ENCODE data around the gene ARMH3. TPM values are rescaled to one million over a fixed set of nuclear protein-coding genes. Genes with fewer than 3 reads are reported as not detected.

ARMH3 gene
- total and polyA plus RNA-seq, 2 experiments from 2014 or later = 8.7 to 11.1 TPM

DNA sequence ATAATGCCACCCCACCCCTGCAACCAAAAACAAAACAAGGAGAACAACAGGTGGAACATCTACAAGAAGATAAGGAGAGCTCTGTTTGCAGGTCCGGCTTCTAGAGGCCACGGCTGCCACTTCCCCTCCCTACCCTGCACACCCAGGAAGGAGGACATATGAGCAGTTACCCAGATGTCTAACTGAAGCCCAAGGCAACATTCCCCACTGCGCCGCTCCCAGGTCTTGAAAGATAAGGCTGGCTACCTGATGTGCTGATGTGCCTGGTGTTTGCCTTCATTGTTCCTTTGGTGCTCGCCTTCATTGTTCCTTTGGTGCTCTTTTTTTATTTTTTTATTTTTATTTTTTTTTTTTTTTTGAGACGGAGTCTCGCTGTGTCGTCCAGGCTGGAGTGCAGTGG is 30.2 kb upstream of the ARMH3 start:
- H4K20me1 ChIP-seq (replicated peaks; ENCODE audit: insufficient read depth) = no peaks in the 10 kb centered on the region
- H3K4me3 ChIP-seq = no peak overlapping the region
- H3K36me3 ChIP-seq (ENCODE audit: insufficient read depth) = no peaks in the 10 kb centered on the region
- no peak overlapping the region for H3K27ac Mint-ChIP-seq
- H3K4me1 Mint-ChIP-seq = no peaks in the 10 kb centered on the region
- no peak overlapping the region for H3K4me3 Mint-ChIP-seq
- no peaks in the 10 kb centered on the region for H3K79me2 ChIP-seq (replicated peaks; ENCODE audit: insufficient read depth)
- DNase-seq (ENCODE audit: low spot score) (no peak), ATAC-seq (no peak)
- no peaks in the 10 kb centered on the region for H3K36me3 Mint-ChIP-seq (ENCODE audit: low read depth)
- no peaks in the 10 kb centered on the region for H3F3A ChIP-seq (replicated peaks; ENCODE audit: low read depth)
- no peaks in the 10 kb centered on the region for H3K9me3 Mint-ChIP-seq
- H3K27me3 Mint-ChIP-seq (ENCODE audit: insufficient read depth, low read depth, poor library complexity) = peaks cover 3% of the 10 kb centered on the region
- H3K9me2 ChIP-seq (ENCODE audit: insufficient read depth) = no peaks in the 10 kb centered on the region
- no peak overlapping the region for H2AFZ ChIP-seq
- no peaks in the 10 kb centered on the region for H3K4me1 ChIP-seq (ENCODE audit: insufficient read depth)
- no peak overlapping the region for H3K27ac ChIP-seq (ENCODE audit: low read depth)
- H3K27me3 ChIP-seq (ENCODE audit: insufficient read depth) = no peaks in the 10 kb centered on the region
- no peak overlapping the region for H3K4me2 ChIP-seq
- no peak for TF ChIP-seq POLR2AphosphoS5 (IDR thresholded peaks at IDR 0.05; ENCODE audit: low read depth)
- no peak for TF ChIP-seq STAT1 (IDR thresholded peaks at IDR 0.05; ENCODE audit: unreplicated experiment)
- no peak for TF ChIP-seq EZH2 (IDR thresholded peaks at IDR 0.05; ENCODE audit: low read depth, unreplicated experiment)
- TF ChIP-seq JUNB (IDR thresholded peaks at IDR 0.05; ENCODE audit: unreplicated experiment) = no peak
- TF ChIP-seq CREB1 (CRISPR knock-in tag; IDR thresholded peaks at IDR 0.05; ENCODE audit: low read depth) = no peak
- no peak for TF ChIP-seq NANOG (IDR thresholded peaks at IDR 0.05; ENCODE audit: borderline replicate concordance)
- TF ChIP-seq ZNF331 (CRISPR knock-in tag; IDR thresholded peaks at IDR 0.05; ENCODE audit: low read depth) = no peak
- TF ChIP-seq, protein P1, sequence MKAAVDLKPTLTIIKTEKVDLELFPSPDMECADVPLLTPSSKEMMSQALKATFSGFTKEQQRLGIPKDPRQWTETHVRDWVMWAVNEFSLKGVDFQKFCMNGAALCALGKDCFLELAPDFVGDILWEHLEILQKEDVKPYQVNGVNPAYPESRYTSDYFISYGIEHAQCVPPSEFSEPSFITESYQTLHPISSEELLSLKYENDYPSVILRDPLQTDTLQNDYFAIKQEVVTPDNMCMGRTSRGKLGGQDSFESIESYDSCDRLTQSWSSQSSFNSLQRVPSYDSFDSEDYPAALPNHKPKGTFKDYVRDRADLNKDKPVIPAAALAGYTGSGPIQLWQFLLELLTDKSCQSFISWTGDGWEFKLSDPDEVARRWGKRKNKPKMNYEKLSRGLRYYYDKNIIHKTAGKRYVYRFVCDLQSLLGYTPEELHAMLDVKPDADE (IDR thresholded peaks at IDR 0.05) = no peak
- TF ChIP-seq, protein P2, sequence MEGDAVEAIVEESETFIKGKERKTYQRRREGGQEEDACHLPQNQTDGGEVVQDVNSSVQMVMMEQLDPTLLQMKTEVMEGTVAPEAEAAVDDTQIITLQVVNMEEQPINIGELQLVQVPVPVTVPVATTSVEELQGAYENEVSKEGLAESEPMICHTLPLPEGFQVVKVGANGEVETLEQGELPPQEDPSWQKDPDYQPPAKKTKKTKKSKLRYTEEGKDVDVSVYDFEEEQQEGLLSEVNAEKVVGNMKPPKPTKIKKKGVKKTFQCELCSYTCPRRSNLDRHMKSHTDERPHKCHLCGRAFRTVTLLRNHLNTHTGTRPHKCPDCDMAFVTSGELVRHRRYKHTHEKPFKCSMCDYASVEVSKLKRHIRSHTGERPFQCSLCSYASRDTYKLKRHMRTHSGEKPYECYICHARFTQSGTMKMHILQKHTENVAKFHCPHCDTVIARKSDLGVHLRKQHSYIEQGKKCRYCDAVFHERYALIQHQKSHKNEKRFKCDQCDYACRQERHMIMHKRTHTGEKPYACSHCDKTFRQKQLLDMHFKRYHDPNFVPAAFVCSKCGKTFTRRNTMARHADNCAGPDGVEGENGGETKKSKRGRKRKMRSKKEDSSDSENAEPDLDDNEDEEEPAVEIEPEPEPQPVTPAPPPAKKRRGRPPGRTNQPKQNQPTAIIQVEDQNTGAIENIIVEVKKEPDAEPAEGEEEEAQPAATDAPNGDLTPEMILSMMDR (conservative IDR thresholded peaks at IDR 0.05; ENCODE audit: low read depth in 2 of 2) = no peak
- no peak for TF ChIP-seq EZH2phosphoT487 (IDR thresholded peaks at IDR 0.05; ENCODE audit: unreplicated experiment)
- TF ChIP-seq ZNF114 (CRISPR knock-in tag; IDR thresholded peaks at IDR 0.05) = no peak
- TF ChIP-seq, protein P3, sequence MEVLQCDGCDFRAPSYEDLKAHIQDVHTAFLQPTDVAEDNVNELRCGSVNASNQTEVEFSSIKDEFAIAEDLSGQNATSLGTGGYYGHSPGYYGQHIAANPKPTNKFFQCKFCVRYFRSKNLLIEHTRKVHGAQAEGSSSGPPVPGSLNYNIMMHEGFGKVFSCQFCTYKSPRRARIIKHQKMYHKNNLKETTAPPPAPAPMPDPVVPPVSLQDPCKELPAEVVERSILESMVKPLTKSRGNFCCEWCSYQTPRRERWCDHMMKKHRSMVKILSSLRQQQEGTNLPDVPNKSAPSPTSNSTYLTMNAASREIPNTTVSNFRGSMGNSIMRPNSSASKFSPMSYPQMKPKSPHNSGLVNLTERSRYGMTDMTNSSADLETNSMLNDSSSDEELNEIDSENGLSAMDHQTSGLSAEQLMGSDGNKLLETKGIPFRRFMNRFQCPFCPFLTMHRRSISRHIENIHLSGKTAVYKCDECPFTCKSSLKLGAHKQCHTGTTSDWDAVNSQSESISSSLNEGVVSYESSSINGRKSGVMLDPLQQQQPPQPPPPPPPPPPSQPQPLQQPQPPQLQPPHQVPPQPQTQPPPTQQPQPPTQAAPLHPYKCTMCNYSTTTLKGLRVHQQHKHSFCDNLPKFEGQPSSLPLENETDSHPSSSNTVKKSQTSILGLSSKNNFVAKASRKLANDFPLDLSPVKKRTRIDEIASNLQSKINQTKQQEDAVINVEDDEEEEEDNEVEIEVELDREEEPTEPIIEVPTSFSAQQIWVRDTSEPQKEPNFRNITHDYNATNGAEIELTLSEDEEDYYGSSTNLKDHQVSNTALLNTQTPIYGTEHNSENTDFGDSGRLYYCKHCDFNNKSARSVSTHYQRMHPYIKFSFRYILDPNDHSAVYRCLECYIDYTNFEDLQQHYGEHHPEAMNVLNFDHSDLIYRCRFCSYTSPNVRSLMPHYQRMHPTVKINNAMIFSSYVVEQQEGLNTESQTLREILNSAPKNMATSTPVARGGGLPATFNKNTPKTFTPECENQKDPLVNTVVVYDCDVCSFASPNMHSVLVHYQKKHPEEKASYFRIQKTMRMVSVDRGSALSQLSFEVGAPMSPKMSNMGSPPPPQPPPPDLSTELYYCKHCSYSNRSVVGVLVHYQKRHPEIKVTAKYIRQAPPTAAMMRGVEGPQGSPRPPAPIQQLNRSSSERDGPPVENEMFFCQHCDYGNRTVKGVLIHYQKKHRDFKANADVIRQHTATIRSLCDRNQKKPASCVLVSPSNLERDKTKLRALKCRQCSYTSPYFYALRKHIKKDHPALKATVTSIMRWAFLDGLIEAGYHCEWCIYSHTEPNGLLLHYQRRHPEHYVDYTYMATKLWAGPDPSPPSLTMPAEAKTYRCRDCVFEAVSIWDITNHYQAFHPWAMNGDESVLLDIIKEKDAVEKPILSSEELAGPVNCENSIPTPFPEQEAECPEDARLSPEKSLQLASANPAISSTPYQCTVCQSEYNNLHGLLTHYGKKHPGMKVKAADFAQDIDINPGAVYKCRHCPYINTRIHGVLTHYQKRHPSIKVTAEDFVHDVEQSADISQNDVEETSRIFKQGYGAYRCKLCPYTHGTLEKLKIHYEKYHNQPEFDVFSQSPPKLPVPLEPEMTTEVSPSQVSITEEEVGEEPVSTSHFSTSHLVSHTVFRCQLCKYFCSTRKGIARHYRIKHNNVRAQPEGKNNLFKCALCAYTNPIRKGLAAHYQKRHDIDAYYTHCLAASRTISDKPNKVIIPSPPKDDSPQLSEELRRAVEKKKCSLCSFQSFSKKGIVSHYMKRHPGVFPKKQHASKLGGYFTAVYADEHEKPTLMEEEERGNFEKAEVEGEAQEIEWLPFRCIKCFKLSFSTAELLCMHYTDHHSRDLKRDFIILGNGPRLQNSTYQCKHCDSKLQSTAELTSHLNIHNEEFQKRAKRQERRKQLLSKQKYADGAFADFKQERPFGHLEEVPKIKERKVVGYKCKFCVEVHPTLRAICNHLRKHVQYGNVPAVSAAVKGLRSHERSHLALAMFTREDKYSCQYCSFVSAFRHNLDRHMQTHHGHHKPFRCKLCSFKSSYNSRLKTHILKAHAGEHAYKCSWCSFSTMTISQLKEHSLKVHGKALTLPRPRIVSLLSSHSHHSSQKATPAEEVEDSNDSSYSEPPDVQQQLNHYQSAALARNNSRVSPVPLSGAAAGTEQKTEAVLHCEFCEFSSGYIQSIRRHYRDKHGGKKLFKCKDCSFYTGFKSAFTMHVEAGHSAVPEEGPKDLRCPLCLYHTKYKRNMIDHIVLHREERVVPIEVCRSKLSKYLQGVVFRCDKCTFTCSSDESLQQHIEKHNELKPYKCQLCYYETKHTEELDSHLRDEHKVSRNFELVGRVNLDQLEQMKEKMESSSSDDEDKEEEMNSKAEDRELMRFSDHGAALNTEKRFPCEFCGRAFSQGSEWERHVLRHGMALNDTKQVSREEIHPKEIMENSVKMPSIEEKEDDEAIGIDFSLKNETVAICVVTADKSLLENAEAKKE (CRISPR knock-in tag; IDR thresholded peaks at IDR 0.05) = no peak
- TF ChIP-seq, protein P4, sequence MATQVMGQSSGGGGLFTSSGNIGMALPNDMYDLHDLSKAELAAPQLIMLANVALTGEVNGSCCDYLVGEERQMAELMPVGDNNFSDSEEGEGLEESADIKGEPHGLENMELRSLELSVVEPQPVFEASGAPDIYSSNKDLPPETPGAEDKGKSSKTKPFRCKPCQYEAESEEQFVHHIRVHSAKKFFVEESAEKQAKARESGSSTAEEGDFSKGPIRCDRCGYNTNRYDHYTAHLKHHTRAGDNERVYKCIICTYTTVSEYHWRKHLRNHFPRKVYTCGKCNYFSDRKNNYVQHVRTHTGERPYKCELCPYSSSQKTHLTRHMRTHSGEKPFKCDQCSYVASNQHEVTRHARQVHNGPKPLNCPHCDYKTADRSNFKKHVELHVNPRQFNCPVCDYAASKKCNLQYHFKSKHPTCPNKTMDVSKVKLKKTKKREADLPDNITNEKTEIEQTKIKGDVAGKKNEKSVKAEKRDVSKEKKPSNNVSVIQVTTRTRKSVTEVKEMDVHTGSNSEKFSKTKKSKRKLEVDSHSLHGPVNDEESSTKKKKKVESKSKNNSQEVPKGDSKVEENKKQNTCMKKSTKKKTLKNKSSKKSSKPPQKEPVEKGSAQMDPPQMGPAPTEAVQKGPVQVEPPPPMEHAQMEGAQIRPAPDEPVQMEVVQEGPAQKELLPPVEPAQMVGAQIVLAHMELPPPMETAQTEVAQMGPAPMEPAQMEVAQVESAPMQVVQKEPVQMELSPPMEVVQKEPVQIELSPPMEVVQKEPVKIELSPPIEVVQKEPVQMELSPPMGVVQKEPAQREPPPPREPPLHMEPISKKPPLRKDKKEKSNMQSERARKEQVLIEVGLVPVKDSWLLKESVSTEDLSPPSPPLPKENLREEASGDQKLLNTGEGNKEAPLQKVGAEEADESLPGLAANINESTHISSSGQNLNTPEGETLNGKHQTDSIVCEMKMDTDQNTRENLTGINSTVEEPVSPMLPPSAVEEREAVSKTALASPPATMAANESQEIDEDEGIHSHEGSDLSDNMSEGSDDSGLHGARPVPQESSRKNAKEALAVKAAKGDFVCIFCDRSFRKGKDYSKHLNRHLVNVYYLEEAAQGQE (IDR thresholded peaks at IDR 0.05; ENCODE audit: unreplicated experiment) = no peak
